ENCODE results near the gene SLC24A3.

The SLC24A3 gene

DNA sequence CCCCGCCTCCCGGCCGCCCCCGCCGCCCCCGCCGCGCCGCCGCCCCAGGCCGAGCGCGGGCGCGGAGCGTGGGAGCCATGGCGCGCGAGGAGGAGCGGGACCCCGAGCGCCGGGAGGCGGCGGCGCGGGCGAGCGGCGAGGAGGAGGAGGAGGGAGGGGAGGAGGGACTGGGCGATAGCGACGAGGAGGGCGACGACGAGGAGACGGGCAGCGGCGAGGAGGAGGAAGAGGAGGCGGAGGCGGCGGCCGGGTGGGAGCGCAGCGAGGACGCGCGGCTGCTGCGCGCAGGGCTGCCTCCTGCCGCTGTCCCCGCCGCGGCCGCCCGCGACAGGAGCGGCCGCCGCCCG is at the start of gene SLC24A3:
TSS of gene SLC24A3 (plus strand) at position 174 of the 347 bp plus-strand sequence.
- Mint-ChIP-seq H3K4me3 (peak within 1 kb of the TSS; percentile 63), H3K27ac (no peak within 1 kb of the TSS), H3K36me3 (no peaks in the 10 kb centered on the region), H3K4me1 (ENCODE audit: low read depth) (peaks cover 4% of the 10 kb centered on the region), H3K9me3 (ENCODE audit: low read depth) (no peaks in the 10 kb centered on the region), H3K27me3 (peaks cover 32% of the 10 kb centered on the region)

DNA sequence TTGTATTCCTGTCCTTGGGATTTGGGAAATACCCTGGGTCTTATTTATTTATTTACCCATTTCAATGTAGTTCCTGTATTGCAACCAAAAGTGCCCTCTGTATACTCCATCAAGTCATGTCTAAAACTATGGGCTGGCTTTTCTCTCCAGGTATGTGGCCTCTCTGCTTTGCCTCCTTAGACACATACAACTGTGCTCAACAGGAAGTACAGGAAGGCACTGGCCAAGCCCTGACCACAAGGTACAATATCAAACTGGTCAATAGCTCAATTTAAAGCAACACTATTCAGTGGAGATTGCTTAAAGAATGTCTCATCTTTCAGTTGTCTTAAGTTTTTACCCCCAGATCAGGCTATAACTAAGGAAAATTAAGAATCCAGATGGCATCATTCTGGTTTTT is 42.3 kb upstream of the SLC24A3 start:
- no peaks in the 10 kb centered on the region for H3K36me3 Mint-ChIP-seq
- no peak overlapping the region for H3K27ac Mint-ChIP-seq
- peaks cover 10% of the 10 kb centered on the region for H3K27me3 Mint-ChIP-seq
- H3K4me1 Mint-ChIP-seq (ENCODE audit: low read depth): no peaks in the 10 kb centered on the region
- H3K9me3 Mint-ChIP-seq (ENCODE audit: low read depth): no peaks in the 10 kb centered on the region
- H3K4me3 Mint-ChIP-seq: no peak overlapping the region

DNA sequence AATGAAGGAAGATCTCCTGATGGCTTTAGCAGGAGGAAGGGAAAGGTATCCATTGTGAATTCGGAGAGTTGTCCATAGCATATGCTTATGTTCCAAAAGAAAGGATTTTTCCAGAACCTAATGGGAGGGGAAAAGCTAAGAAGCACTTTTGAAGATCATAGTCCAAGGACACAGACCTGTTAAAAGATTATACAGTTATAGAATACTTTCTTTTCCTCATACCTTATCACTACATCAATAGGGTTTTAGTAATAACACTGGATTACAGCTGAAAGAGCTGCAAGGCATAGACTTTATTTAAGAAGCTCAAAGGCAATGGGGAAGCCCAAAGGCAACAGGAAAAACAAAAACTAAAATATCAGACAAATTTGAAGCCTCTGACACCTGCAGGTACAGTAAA is 39.8 kb upstream of the SLC24A3 start:
- Mint-ChIP-seq H3K27me3 (peaks cover 10% of the 10 kb centered on the region), H3K4me3 (no peak overlapping the region), H3K4me1 (ENCODE audit: low read depth) (no peaks in the 10 kb centered on the region), H3K27ac (no peak overlapping the region), H3K36me3 (no peaks in the 10 kb centered on the region), H3K9me3 (ENCODE audit: low read depth) (no peaks in the 10 kb centered on the region)

DNA sequence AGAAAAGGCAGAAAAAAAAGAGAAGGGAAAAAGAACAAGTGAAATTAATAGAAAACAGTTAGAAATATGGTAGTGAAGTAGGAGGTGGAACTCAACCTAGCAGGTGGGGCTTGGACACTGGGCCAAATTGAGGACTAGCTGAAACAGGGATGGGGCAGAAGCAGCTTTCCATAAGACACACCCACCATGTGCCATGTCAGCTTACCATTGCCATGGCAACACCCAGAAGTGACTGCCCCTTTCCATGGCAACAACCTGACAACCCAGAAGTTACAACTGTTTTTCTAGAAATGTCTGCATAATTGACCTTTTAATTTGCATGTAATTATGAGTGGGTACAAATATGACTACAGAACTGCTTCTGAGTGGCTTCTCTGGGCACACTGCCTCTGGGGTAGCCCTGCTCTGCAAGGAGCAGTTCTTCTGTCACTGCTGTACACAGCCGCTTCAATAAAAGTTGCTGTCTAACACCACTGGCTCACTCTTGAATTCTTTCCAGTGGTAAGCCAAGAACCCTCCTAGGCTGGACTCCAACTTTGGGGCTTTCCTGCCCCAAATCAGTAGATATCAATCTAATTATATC is 35.9 kb upstream of the SLC24A3 start:
- H3K4me1 Mint-ChIP-seq (ENCODE audit: low read depth): no peaks in the 10 kb centered on the region
- no peaks in the 10 kb centered on the region for H3K9me3 Mint-ChIP-seq (ENCODE audit: low read depth)
- peaks cover 6% of the 10 kb centered on the region for H3K27me3 Mint-ChIP-seq
- no peak overlapping the region for H3K4me3 Mint-ChIP-seq
- H3K36me3 Mint-ChIP-seq: no peaks in the 10 kb centered on the region
- no peak overlapping the region for H3K27ac Mint-ChIP-seq

DNA sequence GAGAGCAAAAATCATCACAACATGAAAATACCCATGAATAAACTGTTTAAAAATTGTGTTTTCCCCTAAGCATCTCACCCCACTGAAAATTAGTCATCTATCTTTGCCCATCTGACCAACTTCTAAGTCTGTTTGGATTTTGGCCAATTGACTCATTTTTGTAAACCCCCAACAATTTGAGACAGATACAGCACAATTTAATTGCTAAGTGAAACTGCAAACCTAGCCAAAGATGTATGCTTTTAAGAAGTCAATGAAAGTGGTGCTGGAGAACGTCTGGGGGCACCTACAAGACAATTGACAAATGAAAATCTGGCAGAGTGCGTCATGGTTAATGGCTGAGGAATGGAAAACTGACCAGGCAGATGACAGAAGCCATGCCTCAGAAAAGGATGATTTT is 30.9 kb upstream of the SLC24A3 start:
- Mint-ChIP-seq H3K27me3 (no peaks in the 10 kb centered on the region), H3K4me1 (ENCODE audit: low read depth) (no peaks in the 10 kb centered on the region), H3K4me3 (no peak overlapping the region), H3K9me3 (ENCODE audit: low read depth) (peaks cover 5% of the 10 kb centered on the region), H3K36me3 (no peaks in the 10 kb centered on the region), H3K27ac (no peak overlapping the region)

DNA sequence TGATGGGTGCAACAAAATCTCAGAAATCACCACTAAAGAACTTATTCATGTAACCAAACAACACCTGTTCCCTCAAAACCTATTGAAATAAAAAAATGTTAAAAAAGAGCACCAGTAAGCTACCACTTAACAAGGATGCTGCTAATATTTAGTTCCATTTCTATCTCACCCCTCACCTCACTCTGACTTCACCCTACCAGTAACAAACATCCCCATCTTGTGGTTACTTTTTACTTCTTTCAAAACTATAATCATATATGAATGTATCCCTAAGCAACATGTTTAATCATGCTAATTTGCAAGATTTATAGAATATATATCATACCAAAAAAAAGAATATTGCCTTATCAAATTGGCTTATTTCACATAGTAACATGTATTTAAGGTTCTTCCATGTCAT is 27.4 kb upstream of the SLC24A3 start:
- no peaks in the 10 kb centered on the region for H3K36me3 Mint-ChIP-seq
- peaks cover 5% of the 10 kb centered on the region for H3K9me3 Mint-ChIP-seq (ENCODE audit: low read depth)
- no peaks in the 10 kb centered on the region for H3K27me3 Mint-ChIP-seq
- no peak overlapping the region for H3K4me3 Mint-ChIP-seq
- H3K27ac Mint-ChIP-seq: no peak overlapping the region
- no peaks in the 10 kb centered on the region for H3K4me1 Mint-ChIP-seq (ENCODE audit: low read depth)

DNA sequence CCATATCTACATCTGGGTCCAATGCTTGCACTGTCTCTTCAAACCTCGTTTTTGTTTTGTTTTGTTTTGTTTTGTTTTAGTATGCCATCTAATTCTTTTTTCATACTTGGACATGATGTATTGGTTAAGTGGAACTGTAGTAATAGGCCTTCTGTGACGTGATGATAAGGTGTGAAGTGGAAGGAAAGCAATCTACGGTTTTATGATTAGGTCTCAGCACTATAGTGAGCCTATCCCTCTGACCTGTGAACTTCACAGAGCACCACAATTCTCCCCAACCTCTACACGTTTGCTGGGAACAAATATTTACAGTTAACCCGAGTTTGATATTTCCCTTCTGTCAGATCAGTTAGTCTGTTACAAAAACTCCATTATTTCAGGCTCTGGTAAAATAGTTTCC is 19.1 kb upstream of the SLC24A3 start:
- Mint-ChIP-seq H3K4me1 (ENCODE audit: low read depth) (no peaks in the 10 kb centered on the region), H3K9me3 (ENCODE audit: low read depth) (no peaks in the 10 kb centered on the region), H3K36me3 (no peaks in the 10 kb centered on the region), H3K27me3 (peaks cover 6% of the 10 kb centered on the region), H3K4me3 (no peak overlapping the region), H3K27ac (no peak overlapping the region)

DNA sequence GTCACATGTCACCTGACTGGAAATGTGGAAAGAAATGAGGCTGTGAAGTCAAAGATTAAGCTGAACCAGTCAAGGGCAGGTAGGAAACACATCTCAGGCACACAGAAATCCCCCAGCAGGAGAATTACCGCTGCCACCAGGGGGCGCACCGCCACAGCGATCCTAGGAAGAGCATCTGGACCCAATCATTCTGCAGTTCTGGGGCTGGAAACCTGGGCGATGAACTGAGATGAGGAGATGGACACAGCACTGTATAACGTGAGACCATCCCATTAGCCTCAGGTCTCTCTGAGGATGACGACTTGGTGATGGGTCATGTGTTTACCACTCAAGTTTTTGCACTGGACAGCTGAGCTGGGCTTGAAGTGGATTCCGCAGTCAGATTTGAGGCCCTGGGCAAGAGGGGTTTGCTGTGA is 6.5 kb upstream of the SLC24A3 start:
- no peaks in the 10 kb centered on the region for H3K36me3 Mint-ChIP-seq
- H3K4me3 Mint-ChIP-seq: no peak overlapping the region
- H3K27me3 Mint-ChIP-seq: peaks cover 34% of the 10 kb centered on the region
- H3K9me3 Mint-ChIP-seq (ENCODE audit: low read depth): no peaks in the 10 kb centered on the region
- H3K27ac Mint-ChIP-seq: no peak overlapping the region
- no peaks in the 10 kb centered on the region for H3K4me1 Mint-ChIP-seq (ENCODE audit: low read depth)

DNA sequence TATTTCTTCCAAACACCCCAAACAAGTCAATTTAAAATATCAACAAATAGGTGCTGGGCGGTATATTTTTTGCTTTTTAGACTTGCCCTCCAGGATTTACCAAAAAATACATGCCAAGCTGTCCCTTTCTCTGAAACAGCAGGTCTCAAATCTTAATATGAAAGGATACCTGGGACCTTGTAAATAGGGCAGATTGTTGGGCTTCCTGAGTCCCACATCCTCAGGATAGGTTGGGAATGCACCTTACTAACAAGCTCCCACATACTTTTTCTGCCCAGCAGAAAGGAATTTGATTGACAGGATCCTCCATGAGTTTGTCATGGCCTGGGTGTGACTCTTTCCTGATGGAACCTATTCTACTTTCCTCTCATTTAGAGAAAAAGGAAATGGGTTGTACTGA is 4.9 kb upstream of the SLC24A3 start:
- Mint-ChIP-seq H3K4me3 (no peak overlapping the region), H3K9me3 (ENCODE audit: low read depth) (no peaks in the 10 kb centered on the region), H3K4me1 (ENCODE audit: low read depth) (peaks cover 4% of the 10 kb centered on the region), H3K36me3 (no peaks in the 10 kb centered on the region), H3K27ac (no peak overlapping the region), H3K27me3 (peaks cover 36% of the 10 kb centered on the region)

DNA sequence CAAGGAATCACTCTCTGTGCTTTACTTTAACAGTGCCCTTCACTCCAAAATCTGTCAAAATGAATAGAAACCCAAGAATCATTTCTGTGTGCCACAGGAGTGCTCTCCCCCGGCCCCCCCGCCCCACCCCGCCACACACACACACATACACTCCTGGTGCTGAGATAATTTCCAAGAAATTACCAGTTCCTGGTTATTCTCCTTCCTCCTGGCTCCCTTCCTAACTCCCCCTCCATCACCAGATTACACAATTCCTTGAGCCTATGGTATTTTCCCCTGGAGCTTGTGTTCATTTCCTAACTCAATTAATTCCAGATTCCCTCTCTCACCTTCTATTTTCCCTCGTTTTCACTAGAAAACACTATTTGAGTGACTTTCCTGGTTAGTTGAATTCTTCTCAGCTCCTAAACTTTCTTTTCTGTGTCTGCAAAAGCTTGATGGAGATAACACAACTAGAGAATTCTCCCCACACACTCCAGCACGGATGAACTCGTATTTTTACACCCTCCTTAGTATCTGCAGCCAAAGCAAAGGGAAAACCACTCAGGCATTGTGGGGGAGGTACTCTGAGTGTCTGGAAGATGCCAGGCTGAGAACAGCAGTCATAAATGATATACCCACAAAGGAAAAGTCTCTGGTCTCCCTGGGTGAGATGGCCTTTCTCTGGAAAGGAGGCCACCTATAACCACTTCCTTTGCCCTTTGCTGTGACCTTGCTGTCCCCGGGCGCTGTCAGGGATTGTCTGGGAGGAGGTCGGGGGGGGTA is 1.9 kb upstream of the SLC24A3 start:
- Mint-ChIP-seq H3K27ac (no peak overlapping the region), H3K4me3 (no peak overlapping the region), H3K36me3 (no peaks in the 10 kb centered on the region), H3K9me3 (ENCODE audit: low read depth) (no peaks in the 10 kb centered on the region), H3K27me3 (peaks cover 34% of the 10 kb centered on the region), H3K4me1 (ENCODE audit: low read depth) (peaks cover 4% of the 10 kb centered on the region)

DNA sequence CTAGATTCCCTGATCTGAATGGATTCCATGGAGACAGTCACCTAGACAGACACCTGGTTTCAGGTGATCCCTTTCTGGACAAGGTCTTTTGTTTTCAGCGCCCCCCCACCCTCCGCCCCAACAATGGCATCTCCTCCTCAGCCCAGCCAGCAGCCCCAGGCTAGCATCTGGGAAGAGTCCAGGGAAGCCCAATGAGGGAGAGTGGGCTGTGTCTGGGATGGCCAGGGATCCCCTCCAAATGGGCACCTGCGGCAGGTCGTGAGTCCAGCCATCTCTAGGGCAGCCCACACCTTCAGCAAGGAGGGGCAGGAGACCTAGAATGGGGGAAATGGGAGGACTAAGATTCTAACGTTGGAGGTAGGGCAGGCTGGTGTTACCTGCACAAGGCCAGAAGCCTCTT is 1.2 kb upstream of the SLC24A3 start:
- no peaks in the 10 kb centered on the region for H3K36me3 Mint-ChIP-seq
- peak overlapping the region; percentile 63 for H3K4me3 Mint-ChIP-seq
- peaks cover 32% of the 10 kb centered on the region for H3K27me3 Mint-ChIP-seq
- H3K4me1 Mint-ChIP-seq (ENCODE audit: low read depth): peaks cover 4% of the 10 kb centered on the region
- H3K9me3 Mint-ChIP-seq (ENCODE audit: low read depth): no peaks in the 10 kb centered on the region
- no peak overlapping the region for H3K27ac Mint-ChIP-seq

DNA sequence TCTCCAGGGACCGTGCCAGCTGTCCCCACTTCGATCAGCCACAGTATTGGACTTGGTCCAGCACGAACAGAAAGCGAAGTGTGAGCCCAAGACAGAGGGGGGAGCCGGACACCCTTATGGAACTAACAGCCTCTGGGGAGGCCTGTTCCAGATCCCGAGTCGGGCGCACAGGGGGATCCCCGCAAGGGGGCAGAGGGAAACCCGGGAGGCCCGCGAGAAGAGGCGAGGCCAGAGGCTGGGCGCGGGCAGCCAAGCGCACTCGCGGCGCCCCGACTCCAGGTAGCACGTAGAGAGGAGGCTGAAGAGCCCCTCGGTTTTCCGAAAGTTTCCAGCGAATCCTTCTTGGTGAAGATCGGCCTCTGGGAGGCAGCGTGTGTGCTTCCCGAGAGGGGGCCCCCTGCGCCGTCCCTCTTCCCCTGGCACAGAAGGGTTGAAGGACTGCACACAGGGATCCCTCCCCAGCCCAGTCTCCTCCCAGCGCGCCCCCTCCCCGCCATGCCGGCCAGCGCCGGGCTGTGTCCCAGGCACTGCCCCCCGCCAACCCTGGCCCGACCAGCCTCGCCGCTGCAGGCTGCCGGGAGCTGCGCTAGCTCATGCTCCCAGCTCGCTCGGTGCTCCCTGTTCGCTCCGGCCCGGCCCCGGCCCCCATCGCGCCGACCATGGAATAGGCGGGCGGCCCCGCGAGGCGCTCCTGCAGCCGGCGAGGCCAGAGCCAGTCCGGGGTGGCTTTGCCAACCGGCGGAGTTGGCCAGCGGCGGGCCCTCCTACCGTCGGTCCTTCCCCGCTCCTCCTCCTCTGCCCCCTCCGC is 577 bp upstream of the SLC24A3 start:
- no peak overlapping the region for H3K27ac Mint-ChIP-seq
- H3K4me1 Mint-ChIP-seq (ENCODE audit: low read depth): peaks cover 4% of the 10 kb centered on the region
- peak overlapping the region; percentile 63 for H3K4me3 Mint-ChIP-seq
- H3K27me3 Mint-ChIP-seq: peaks cover 32% of the 10 kb centered on the region
- no peaks in the 10 kb centered on the region for H3K36me3 Mint-ChIP-seq
- H3K9me3 Mint-ChIP-seq (ENCODE audit: low read depth): no peaks in the 10 kb centered on the region

DNA sequence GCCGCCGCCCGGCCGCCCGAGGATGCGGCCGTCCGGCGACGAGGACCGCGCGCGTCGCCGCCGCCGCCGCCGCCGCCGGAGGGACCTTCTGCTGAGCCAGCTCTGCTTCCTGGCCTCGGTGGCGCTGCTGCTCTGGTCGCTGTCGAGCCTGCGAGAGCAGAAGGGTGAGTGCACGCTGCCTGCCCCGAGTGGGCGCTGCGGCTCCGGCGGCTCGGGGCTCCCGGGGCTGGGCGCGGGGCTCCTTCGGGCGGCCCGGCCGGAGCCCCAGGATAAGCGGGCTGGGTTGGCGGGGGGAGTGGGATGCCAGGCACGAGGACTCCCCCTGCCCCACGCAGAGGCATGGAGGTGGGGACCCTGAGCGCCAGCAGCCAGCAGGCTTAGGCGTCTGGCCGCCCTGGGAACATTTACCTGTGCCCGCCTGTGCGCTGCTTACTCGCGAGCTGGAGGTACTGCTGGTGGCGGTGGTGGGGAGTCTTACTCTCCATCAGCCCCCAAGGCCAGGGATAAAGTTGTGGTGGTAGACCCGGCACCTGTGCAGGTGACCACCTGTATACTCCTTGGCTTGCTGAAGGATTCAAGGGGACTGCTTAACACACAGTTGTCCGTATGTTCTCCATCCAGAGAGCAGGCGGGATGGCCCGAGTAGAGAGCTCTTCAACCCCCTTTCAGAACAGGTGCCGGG is 520 bp downstream of the SLC24A3 start:
- Mint-ChIP-seq H3K27ac (no peak overlapping the region), H3K4me1 (ENCODE audit: low read depth) (peaks cover 4% of the 10 kb centered on the region), H3K36me3 (no peaks in the 10 kb centered on the region), H3K27me3 (peaks cover 34% of the 10 kb centered on the region), H3K9me3 (ENCODE audit: low read depth) (no peaks in the 10 kb centered on the region), H3K4me3 (peak overlapping the region; percentile 1)

DNA sequence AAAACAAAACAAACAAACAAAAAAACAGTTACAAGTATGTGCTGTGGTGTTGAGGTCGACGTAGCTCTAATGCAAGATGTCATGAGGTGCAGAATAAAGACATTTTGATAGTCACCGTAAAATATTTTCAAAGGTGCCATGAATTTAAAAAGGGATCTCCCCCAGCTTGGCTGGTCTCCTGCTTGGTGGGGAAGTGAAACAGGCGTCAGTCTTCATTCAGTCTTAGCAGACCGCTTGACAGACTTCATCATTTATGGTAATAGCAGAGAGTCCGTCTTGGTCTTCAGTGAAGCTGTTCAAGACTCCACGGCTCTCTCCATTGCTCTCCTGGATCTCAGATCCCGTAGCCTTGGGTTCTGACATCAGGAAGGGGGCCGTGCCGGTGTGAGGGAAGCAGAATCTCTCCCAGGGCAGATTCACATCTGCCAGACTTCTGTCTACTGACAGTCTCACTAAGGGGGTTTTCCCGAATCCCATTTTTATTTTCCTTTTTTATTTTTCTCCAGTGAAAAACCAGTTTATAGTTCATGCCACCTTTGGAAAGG is 1.6 kb downstream of the SLC24A3 start:
- Mint-ChIP-seq H3K4me1 (ENCODE audit: low read depth) (peaks cover 4% of the 10 kb centered on the region), H3K36me3 (no peaks in the 10 kb centered on the region), H3K9me3 (ENCODE audit: low read depth) (no peaks in the 10 kb centered on the region), H3K4me3 (peak overlapping the region; percentile 1), H3K27ac (no peak overlapping the region), H3K27me3 (peaks cover 35% of the 10 kb centered on the region)

DNA sequence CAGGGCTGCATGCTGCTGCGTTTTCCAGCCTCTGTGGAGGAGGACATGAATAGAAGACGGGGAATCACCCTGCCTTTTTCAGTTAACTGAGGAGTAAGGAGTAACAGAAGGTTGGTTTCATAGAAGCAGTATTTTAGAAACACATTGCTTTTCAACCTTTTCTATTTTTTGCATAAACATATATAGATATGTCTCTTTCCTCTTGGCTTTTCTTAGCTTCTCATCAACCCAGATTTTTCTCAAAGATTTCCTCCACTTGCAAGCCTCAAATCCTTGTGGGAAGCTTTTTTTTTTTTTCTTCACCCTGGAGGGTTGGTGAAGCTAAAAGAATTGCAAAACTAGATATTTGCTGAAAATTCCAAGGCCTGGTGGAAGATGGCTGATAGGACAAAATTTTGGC is 6.0 kb downstream of the SLC24A3 start:
- no peak overlapping the region for H3K4me3 Mint-ChIP-seq
- H3K36me3 Mint-ChIP-seq: no peaks in the 10 kb centered on the region
- no peaks in the 10 kb centered on the region for H3K9me3 Mint-ChIP-seq (ENCODE audit: low read depth)
- H3K27ac Mint-ChIP-seq: no peak overlapping the region
- peaks cover 18% of the 10 kb centered on the region for H3K27me3 Mint-ChIP-seq
- H3K4me1 Mint-ChIP-seq (ENCODE audit: low read depth): no peaks in the 10 kb centered on the region

Data from activated naive CD8-positive, alpha-beta T cell (primary cell).